Dedifferentiated amniotic fluid mesenchymal stem cell (primary cell): ENCODE results near the gene KCTD21.
"Not testable (repeated sequence)": the region's sequence is repeated elsewhere in the genome, so short reads cannot be mapped to it uniquely, and the experiment has no call there.

Experiments
- DNase-seq: peaks from one replicate; pipeline ENCODE4 v3.0.0-alpha.2; 2016; ENCODE audit errors: extremely low spot score

Gene KCTD21

DNA sequence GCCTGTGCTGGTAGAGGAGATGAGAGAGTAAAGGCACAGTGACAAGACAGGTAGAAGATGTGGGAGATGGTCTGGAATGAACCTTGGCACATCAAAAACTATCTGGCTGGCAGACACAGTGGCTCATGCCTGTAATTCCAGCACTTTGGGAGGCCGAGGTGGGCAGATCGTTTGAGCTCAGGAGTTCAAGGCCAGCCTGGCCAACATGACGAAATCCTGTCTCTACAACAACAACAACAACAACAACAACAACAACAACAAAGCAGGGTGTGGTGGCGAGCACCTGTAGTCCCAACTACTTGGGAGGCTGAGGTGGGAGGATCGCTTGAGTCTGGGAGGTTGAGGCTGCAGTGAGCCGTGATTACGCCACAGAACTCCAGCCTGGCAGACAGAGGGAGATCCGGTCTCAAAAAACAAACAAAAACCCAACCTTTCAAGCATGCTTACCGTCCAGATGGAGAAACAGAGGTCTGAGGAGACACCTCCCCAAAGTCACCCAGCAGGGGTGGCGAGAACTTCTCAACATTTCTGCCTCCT, 11.8 kb downstream of the KCTD21 start:
- no peak for DNase-seq

GRCh38 chr11:78175862-78176261, 12.6 kb downstream of the KCTD21 start:
- DNase-seq: not testable (repeated sequence)

DNA sequence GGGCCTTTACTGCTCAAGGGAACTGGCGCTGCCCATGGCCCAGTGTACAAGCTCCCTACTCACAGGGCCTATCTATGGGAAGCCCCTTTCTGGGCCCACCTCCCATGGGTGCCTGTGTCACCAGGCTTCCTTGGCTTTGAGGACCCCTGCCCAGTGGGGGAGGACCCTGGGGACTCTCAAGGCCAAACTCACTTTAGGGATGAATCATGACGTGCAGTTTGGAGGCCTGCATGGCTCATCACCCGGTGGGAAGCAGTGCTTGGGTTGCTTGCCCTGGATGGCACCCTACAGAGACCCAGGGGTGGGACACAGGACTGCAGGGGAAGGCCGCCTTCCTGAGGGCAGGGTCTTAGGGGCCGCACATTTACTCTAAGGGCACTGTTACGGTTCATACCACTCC, 16.5 kb downstream of the KCTD21 start:
- DNase-seq: no peak

DNA sequence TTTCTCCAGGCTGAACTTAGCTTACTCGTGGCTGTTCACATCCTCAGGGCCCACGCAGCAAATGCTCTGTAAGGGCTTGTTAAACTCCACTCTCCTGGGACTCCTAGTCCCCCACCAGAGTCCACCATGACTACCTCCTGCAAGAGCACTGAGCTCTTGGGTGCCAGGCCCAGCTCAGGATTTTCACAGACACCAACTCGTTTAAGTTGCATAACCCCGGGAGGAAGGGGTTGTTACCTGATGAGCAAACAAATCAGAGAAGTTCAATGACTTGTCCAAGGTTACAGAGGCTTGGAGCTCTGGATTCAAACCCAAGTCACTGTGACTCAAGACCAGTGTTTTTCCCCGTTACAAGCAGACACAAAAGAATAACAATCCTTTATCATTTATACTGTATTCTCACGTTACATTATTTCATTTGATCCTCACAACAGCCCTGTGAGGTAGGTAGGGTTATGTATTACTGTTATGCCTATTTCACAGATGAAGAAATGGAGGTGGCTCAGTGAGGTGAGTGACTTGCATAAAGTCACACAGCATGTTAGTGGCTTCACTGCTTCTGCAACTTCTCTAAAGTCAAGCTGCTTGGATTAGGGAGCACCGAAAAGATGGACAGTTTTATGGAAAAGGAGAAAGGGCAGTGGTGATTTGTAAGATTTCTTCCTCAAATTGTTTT, 17.4 kb downstream of the KCTD21 start:
- no peak for DNase-seq

- no peak for DNase-seq
These were observed 18.0 kb downstream of the KCTD21 start for GRCh38 chr11:78170413-78170812.

DNA sequence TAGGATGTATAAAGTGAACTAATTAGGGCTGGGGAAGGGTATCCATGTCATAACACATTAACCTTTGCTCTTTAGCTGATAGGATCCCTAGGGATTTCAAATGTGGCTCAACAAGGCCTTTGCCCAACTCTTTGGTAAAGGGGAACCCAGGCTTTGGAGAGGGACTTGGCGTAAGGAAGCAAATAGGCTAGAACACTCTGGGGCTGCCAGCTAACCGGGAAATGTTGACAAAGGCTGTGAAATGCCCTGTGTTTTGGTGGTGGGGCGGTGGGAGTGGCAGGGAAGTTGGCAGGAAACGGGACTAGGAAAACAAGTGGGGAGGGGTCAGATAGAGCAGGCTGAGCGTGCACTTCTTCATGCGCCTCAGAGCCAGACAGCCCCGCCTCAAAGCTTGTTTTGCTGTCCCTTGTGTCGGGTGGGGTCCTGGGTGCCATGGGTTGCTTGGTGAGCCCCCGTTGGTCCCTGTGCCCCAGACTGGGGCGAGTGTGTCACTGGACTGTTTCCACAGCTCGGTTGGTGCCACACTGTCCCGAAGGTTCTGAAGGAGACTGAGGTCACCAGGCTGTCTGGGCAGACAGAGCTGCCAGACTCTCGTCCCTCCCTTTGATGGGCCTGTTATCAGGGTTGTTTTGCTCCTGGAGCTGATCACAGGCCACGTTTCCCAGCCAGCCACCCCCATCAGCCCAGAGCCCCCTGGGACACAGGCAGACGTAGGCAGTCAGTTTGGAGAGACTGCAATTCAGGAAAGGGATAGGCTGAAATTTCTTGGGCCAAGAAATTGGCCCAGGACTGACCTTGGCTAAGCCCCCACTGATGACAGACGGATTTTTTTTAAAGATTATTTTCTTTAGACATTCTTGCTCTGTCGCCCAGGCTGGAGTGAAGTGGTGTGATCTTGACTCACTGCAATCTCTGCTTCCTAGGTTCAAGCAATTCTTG, 19.6 kb downstream of the KCTD21 start:
- DNase-seq: peak; percentile 69

GRCh38 chr11:78166855-78167469, 21.5 kb downstream of the KCTD21 start:
- no peak for DNase-seq

DNA sequence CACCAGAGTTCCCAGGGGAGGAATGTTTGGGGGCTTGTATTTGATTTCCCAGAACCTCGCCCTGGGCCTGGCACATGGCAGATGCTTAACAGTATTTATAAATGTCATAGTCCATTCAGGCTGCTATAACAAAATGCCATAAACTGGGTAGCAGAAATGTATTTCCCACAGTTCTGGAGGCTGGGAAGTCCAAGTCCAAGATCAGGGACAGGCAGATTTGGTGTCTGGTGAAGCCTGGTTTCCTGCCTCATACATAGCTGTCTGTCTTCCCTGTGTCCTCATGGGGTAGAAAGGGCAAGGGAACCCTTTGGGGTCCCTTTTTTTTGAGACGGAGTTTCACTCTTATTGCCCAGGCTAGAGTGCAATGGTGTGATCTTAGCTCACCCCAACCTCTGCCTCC, 24.0 kb downstream of the KCTD21 start:
- no peak for DNase-seq

DNA sequence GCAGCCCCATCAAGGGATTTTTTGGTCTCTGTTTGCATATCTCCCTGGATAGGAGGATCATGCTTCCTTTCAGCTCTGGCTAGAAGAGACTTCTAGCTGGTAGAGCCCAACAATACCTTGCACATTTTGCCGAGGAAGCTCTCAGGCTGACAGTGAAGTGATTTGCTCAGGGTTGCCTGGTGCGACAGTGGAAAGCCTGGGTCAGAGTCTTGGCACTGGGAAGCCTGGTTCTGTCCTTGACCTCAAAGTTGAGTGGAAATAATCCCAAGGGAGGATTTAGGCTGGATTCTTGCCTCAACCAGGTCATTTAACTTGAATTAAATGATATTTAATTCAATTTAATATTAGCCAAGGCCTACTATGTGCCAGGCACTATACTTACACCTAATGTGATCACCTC, 24.6 kb downstream of the KCTD21 start:
- DNase-seq: no peak

- DNase-seq: no peak
These were observed 26.5 kb downstream of the KCTD21 start for GRCh38 chr11:78161962-78162371.

DNA sequence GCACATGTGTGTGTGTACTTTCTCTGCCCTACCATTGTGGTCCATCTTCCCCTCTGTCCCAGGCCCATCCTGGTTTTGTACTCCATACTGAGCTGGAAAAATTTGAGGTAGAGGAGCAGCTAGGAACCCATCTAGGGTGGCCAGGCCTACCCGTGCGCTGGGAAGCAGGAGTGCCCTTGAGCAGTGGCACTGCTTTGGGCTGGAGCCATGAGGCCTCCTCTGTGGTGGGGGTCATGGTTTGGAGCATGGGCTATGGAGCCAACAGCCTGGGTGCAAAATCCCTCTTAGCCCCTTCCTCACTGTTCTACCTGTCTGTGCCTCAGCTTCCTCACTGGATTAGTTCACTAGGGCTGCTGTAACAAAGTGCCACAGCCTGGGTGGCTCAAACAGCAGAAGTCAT, 27.1 kb downstream of the KCTD21 start:
- no peak for DNase-seq

DNA sequence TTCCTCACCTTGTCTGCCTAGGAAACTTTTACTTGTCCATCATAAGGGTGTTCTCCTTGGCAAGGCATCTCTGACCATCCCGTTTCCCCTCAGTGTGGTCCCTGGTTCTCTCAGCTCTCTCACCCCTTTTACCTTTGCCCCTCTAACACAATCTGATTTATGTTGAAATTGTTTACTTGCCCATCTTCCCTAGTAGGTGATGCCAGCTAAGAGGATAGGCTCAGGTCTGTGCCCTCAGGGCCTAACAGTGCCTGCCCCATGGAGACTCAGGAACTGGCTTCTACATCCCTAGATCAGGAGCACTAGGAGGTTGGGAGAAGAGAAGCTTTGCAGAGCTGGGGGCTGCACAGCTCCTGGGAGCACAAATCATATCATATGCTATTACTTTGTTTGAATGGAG, 27.9 kb downstream of the KCTD21 start:
- DNase-seq: no peak

DNA sequence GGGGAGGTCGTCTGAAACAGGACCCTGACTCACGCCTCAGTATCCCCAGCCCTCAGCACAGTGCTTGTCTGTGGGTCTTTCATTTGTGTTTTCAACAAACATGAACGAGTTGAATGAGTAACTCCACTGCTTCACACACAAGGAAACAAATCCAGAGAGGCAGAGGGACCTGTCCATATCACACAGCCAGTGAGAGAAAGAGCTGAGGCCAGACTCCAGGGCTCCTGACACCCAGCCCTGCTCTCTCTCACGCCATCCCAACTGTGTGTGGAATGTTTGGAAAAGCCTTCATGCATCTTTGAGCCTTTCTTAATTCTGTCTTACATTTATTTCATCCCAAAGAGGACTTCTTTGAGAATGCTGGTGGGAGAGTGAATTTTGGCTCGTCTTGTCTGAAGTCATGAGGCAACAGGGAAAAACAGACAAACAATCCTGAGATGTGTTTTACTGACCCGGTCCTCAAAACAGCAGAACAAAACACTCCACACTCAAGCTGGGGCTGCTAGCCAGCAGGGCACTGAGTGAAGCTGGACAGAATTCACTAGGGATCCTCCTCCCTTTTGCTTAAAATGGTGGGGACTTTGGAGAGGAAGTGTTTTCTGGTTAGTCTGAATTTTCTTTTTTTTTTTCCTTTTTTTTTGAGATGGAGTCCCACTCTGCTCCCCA, 29.3 kb downstream of the KCTD21 start:
- no peak for DNase-seq

DNA sequence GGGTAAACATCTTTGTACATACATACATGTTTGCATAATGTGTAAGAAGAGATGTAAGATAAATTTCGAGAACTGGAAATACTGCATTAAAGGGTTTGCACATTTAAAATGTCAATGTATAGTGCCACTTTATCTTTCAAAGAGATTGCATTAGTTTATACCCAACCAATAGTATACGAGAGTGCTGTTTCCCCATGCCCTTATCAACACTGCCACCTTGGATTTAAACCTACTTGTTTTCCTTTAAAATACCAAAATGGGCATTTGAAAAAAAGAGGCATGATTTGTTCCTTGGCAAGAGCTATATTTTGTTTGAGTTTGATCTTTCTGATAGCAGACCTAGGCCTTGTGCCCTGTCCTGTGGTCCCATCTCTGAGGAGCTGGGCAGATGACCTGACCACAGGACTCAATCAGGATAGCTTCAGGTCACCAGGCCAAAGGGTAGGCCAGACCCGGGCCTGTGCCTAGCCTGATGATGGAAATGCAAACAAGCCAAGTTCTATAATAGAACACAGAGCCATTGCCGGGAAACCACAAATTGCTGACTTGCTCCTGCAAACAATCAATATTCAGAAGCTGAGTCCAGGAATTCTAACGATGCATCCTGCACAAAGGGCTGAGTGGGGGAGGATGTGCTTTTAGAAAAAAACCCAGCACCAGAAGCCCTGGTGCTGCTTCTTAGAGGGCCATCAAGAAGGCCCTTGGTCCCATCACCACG, 32.1 kb downstream of the KCTD21 start:
- DNase-seq: no peak

GRCh38 chr11:78151804-78152203, 36.6 kb downstream of the KCTD21 start:
- DNase-seq: no peak

- DNase-seq: no peak
These were observed 37.7 kb downstream of the KCTD21 start for GRCh38 chr11:78150754-78151153.

GRCh38 chr11:78150346-78150745, 38.1 kb downstream of the KCTD21 start:
- no peak for DNase-seq

DNA sequence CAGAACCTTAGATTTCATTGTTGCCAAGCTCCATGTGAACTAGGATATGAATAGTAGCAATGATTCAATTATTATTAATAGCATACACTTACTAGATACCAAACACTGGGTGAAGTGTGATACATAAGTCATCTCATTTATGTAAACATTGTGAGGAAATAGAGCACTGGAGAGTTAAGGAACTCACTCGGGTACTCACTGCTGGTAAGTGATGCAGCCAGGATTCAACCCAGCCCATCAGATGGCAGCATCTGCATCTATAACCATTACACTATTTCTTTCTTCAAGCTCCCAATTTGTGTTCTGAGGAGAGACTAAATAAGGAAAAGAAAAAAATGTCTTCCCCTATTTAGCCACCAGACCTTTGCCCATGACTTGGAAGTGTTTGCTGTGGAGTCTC, 38.8 kb downstream of the KCTD21 start:
- peak; percentile 44 for DNase-seq

GRCh38 chr11:78147807-78148206, 40.6 kb downstream of the KCTD21 start:
- DNase-seq: no peak

DNA sequence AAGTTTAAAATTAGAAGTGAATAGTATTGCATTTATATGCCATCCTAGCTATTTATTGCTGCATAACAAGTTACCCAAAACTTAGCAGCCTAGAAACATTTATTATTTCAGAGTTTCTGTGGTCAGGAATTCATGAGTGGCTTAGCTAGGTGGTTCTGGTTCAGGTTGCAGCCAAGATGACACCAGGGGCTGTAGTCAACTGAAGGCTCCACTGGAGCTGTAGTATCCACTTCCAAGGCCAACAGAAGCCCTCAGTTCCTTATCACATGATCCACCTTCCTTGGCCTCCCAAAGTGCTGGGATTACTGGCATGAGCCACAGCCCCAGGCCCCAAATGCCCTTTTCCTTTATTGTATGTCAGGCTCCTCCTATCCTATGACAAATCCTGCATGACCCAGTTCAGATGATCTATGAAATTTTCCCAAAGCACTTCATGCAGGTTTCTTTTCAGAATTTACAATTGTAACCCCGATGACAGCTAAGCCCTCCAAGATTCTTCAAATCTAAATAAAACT, 42.9 kb downstream of the KCTD21 start:
- DNase-seq: no peak
